Measurements from ENCODE around the gene CAV2.

The CAV2 gene

DNA sequence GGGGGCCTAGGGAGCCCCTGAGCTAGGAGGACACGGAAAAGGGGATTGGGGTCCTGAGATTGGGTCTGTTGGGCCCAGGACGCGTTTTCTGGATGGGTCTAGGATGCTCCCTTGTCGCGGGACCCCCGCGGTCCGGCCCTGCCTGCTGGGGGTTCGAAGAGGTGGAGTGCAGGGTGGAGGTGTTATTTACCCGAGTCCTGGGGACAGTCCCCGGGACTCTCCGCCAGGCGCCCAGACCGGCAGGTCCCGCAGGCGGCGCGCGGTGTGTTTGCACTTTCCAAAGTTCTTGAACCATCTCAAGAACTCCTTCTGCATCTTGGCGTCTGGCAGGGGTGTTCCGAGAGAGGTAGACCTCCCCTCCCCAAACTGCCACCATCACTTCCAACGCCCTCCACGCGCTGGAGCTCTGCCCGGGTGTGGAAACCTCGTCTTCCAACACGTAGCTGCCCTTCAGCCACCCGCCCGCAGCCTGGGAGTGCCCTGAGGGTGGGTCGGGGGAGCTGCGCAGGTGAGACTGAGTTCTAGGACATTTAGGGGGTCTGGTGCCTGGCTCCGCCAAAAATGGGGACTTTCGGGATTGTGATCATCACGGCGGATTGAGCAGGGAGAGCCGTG is 25.9 kb downstream of the CAV2 start:
- peak; percentile 14 for DNase-seq

DNA sequence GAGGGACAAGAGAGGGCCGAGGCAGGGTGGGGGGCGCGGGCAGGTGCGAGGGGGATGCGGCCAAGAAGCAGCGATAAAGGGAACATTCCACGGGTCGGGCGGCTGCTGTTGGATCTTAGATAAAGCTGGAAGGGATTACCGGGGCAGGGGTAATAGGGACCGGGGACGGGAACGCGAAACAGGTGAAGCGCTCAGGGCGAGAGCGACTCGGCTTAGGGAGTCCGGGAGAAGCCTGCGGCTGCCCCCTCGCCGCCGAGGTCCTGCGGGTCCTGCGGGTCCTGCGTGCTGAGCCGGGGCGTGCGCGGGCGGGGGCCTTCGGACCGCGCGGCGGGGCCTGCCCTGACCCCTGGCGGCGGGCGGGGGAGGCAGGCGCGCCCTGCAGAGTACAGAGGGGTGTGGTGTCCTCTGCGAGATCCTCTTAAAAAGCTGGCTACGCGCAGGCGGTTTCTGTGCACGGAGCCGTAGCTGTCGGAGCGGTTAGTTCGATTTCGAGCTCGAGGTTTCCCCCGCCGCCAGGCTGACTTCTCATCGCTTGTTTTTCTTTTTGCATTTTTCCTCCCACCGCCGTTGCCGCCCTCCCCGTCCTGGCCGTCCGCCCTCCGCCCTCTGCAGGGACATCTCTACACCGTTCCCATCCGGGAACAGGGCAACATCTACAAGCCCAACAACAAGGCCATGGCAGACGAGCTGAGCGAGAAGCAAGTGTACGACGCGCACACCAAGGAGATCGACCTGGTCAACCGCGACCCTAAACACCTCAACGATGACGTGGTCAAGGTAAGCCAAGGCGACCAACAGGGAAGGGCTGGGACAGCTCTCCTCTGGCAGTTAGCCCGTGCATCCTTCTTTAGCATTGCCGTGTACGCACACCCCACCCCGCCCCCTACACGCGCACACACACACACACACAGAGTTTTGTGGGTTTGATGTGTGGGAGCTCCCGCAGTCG is 26.6 kb downstream of the CAV2 start:
- DNase-seq, result peak; percentile 57

DNA sequence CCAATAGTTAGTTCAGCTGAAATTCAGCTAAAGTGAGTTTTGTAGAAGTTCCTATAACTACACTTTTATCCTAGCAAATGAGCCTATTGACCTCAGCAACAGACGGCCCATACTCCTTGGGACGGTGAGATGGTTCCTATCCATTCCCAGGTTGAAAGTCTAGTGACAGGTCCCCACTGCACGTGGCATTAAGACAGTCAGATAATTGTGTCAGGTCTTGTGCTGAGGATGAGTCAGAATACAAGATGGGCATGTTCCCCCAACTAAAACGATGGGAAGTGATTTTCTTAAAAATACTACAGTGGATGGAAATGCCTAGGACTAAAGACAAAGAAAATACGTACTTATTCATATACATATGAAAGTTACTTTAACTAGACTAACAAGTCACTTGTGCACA is 27.4 kb downstream of the CAV2 start:
- no peak for DNase-seq

DNA sequence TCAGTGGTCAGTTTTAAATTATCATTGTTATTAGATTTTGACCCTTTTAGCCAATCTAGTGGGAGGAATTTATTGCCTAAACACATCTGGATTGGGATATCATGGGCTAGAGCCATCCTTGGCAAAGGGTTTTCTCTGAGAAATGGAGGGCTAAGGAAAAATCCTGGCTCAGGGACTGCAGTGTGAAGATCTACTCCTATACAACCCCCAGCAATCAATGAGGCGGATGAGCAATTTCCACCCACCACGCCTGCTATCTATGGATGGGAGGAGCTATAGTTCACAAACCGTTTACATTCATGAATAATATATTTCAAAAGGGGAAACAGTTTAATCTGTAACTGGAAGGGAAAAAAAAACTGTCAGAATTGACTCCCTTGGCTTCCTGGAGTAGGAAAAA is 28.0 kb downstream of the CAV2 start:
- no peak for DNase-seq

- DNase-seq, result no peak
Observed at GRCh38 chr7:116528008-116528789, 28.7 kb downstream of the CAV2 start.

- DNase-seq, result no peak
Observed at GRCh38 chr7:116529250-116529649, 29.7 kb downstream of the CAV2 start.

- no peak for DNase-seq
Observed at GRCh38 chr7:116530107-116530820, 30.7 kb downstream of the CAV2 start.

DNA sequence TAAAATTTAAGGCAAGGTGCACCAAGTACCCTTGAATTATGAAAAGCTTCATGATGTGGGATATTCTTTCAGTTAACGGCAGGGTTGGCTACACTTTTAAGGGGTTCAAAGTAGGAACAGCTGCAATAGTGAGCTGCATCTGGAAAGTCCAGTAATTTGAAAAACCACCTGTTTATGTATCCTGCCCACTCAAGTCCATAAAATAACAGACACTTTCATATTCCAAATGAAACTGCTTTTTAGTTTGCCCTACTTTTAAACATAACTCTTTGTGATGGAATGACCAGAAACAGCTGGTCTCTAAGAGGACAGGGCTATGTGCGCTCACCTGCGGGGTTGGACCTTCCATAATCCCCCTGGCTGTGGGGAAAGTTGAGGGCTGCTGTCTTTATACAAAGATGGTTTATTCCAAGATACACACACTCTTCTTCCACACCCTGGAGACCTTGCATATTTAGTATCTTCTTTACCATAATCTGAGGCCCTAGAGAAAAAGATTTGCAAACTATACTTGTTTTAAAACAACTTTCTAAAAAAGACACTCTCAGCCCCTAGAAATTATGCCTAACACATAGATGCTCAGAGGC is 32.7 kb downstream of the CAV2 start:
- DNase-seq, result no peak

GRCh38 chr7:116534790-116535189 is 35.3 kb downstream of the CAV2 start:
- DNase-seq, result no peak

- no peak for DNase-seq
Observed at GRCh38 chr7:116535416-116535815, 35.9 kb downstream of the CAV2 start.

DNA sequence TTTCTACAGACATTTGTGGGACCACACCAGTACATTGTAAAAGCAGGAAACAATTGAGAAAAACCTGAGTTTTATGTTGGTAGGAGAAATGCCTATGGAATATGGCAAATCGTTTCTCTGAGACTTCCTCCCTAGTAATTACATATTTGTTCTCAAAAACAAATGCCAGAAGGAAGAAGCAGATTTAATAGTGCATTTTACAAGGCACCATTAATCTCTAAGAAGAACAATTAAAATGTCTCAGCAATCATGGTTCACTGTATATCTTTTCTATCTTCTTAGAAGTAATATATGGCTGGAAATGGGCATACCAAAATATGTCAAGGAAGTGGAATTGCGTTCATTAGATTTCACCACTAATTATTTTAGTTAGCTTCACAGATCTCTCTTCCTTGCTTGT is 38.6 kb downstream of the CAV2 start:
- DNase-seq, result no peak

DNA sequence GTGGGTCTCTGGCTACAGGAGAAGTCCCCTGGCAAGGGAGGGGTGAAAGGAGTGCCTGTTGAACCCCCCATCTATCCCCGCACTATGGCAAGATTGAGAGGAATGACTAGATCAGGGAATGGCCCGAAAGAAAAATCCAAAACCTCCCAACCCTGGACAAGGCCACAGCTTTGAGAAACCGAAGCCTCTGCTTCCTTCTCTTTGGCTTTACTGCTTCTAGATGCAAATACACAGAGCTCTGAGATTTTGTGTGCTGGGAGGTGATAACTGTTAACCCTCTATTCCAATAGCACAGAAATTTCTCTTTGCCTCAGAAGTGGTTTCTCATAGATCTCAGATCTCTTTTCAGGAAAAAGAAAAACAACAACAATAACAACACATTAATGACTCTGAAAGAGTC is 40.3 kb downstream of the CAV2 start:
- DNase-seq, result no peak

GRCh38 chr7:116540743-116541142 is 41.2 kb downstream of the CAV2 start:
- no peak for DNase-seq

- no peak for DNase-seq
Observed at GRCh38 chr7:116541951-116542350, 42.4 kb downstream of the CAV2 start.

- no peak for DNase-seq
Observed at GRCh38 chr7:116542618-116543017, 43.1 kb downstream of the CAV2 start.

GRCh38 chr7:116543664-116544063 is 44.1 kb downstream of the CAV2 start:
- DNase-seq, result no peak

- DNase-seq, result no peak
Observed at GRCh38 chr7:116544487-116544886, 44.9 kb downstream of the CAV2 start.

DNA sequence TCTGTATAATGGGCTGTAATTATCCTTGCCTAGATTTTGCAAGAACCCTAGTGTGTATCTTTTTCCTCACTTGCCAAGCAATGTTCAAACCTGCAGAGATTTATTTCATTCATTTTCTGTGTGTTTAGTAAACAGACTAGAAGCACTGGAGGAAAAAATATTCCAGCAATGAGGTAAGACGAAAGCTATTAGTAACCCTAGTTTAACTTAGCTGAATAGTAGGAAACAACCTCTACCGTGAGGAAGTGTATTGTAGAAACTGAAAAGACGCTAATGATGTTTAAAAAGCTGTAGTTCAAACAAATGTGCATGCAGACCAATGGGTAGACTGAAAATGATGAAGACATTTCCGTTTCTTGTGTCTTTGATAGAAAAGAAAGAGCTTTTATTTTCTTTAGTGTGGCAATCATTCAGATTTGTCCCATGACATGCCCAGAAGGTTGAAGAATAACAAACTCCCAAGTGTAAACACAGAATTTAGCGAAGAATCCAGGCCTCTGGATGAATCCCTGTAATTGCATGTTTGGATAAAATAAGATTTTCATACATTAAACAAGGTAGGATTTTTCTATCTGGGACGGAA is 46.0 kb downstream of the CAV2 start:
- no peak for DNase-seq

DNA sequence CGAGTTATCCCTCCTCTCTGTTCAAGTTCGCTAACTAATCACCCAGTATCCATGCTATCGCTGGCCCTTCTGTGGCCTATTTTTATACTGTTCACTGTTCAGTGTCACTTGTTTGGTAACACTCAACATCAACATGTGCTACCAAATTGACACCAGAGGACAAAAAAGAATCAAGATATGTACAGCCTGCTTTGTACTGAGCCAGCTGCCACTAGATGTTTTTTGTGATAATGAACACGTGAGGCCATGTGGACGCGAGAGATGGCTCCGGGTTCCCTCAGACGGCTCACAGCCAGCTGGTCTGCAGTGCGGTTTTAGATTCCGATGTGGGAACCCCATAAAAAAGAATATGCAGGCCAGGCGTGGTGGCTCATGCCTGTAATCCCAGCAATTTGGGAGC is 46.5 kb downstream of the CAV2 start:
- no peak for DNase-seq

- no peak for DNase-seq
Observed at GRCh38 chr7:116546916-116547315, 47.4 kb downstream of the CAV2 start.

- DNase-seq, result no peak
Observed at GRCh38 chr7:116547347-116547746, 47.8 kb downstream of the CAV2 start.

- DNase-seq, result no peak
Observed at GRCh38 chr7:116548506-116548905, 49.0 kb downstream of the CAV2 start.

All from stimulated activated CD4-positive, alpha-beta T cell treated with anti-CD3 and anti-CD28 coated beads, Interleukin-1b, Interleukin-23, amount 100 ng/mL, for 48 hours (primary cell).